OCI-LY7 (cell line): Measurements from ENCODE around the gene OR7G2.

Experiments
- CTCF ChIP-seq: fragments of 200-600 bp; sonication (generic); conservative IDR thresholded peaks from 2 replicates; pipeline ENCODE4 v1.5.1; 2014; ENCODE audit warnings: mild to moderate bottlenecking, antibody characterized with exemption, low read length, moderate library complexity, mixed read lengths
- EZH2phosphoT487 ChIP-seq: fragments of 200-600 bp; sonication (generic); IDR thresholded peaks from 2 replicates; pipeline ENCODE4 v1.6.1; 2018; ENCODE audit warnings: low read depth, borderline replicate concordance, mild to moderate bottlenecking, mixed run types, antibody characterized with exemption, low read length, moderate library complexity, mixed read lengths

- no peak for TF ChIP-seq CTCF
- no peak for TF ChIP-seq EZH2phosphoT487
Measured at GRCh38 chr19:9140159-9140874, 33.0 kb upstream of the OR7G2 start, which contains the start of gene ZNF317.
